Right ventricle myocardium superior (tissue), 1 donor: Measurements from ENCODE around the gene RGS19. TPM values are rescaled to one million over a fixed set of nuclear protein-coding genes. Genes with fewer than 3 reads are reported as not detected.

Experiments
- microRNA-seq: library from miRNA; unstranded; fragments of <30 nt; microRNA quantifications from one replicate; pipeline ENCODE4 v1.2.0, GENCODE V29; 2020
- total RNA-seq: library from RNA; stranded (reverse); fragmentation: NEBNext Ultra II Directional; extraction: Animal tissue kit (Norgen Biotek cat#: 25700); gene quantifications from one replicate; pipeline ENCODE4 v1.2.1, GENCODE V29; 2021
- donor health status: DM: no; HTN: yes; CAD: no; lungs with severe emphysema.

Gene RGS19
- total RNA-seq, 1 donor from 2014 or later: 6.7 TPM

Small RNAs within 50 kb of the gene (microRNA-seq; reads per million reads assigned to microRNA genes)
- gene MIR6813: not detected

Other genes starting within 250 kb of the RGS19 start
- 13.5 TPM for gene ZBTB46, start 248.3 kb downstream of the RGS19 start, total RNA-seq
- not detected for gene ABHD16B, start 218.0 kb downstream of the RGS19 start, total RNA-seq
- 69.0 TPM for gene TPD52L2, start 214.2 kb downstream of the RGS19 start, total RNA-seq
- 42.3 TPM for gene DNAJC5, start 184.4 kb downstream of the RGS19 start, total RNA-seq
- gene UCKL1, start 123.1 kb downstream of the RGS19 start, total RNA-seq: 54.4 TPM
- gene ZNF512B, start 109.6 kb downstream of the RGS19 start, total RNA-seq: 11.3 TPM
- 6.0 TPM for gene SAMD10, start 99.9 kb downstream of the RGS19 start, total RNA-seq
- gene PRPF6, start 98.4 kb downstream of the RGS19 start, total RNA-seq: 45.3 TPM
- 0.38 TPM for gene C20orf204, start 43.3 kb downstream of the RGS19 start, total RNA-seq
- gene SOX18, start 29.9 kb downstream of the RGS19 start, total RNA-seq: 34.3 TPM
- 34.6 TPM for gene TCEA2, start 16.3 kb downstream of the RGS19 start, total RNA-seq
- gene OPRL1, start 564 bp upstream of the RGS19 start, total RNA-seq: 0.75 TPM
- gene LKAAEAR1, start 4.9 kb upstream of the RGS19 start, total RNA-seq: not detected
- gene NPBWR2, start 28.0 kb upstream of the RGS19 start, total RNA-seq: not detected
- 0.40 TPM for gene MYT1, start 84.9 kb upstream of the RGS19 start, total RNA-seq
- 81.9 TPM for gene PCMTD2, start 176.2 kb upstream of the RGS19 start, total RNA-seq